GM19351 (cell line): ENCODE results near the gene SND1.
A peak's percentile ranks its signal among the peaks of the same experiment; 100 is the strongest.
"Not testable (repeated sequence)": the region's sequence is repeated elsewhere in the genome, so short reads cannot be mapped to it uniquely, and the experiment has no call there.

Experiments
- ATAC-seq: cut with Tn5 transposase; IDR thresholded peaks from one replicate; pipeline ENCODE4 v1.9.1; 2021; ENCODE audit warnings: mild to moderate bottlenecking, moderate library complexity; ENCODE audit not compliant: unreplicated experiment

Gene SND1

GRCh38 chr7:127652333-127653248 is 597 bp downstream of the SND1 start:
- peak; percentile 7 for ATAC-seq

- ATAC-seq, result no peak
Measured at GRCh38 chr7:127653396-127653795, 1.4 kb downstream of the SND1 start.

DNA sequence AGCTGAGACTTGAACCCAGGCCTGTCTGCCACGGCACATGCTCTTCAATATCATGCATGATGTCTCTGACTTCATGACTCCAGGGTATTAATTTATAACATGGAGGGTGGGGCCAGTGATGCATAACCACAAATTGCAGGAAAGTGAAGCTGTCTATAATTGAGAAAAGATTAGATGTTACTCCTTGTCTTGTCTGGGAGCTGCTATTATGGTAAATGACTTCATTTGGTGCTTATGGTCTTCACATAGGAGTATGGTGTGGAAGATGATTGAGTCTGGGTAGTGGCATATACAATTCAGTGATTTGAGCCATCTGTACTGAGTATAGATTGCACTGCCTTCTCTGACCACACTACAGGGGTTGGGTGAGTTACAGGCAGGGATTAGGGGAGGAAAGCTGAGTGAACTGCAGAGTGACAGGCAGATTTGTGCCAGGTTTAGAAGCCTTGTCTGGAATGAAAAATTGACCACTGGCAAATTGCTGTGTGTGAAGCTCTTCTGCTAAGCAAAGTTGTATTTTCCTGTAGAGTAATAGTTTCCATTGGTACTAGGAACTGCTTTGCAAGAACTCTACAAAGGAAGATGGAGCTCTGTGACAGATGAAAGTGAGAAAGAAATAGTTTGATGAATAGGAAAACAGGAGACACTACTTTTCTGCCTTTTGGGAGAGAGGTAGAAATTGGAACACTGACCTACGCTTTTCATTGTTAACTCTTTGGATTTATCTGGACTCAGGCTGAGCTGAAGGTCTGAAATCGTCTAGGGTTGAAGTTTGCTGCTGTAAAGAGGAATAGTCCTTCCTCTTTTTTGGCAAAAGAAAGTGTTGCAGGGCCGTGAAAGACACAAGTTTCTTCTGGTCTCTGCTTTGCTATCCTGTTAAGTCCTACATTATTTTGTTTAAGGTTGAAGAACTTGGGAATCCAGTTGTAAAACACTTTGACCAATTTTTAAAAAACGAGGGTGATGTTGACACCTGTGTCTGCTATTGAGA is 2.7 kb downstream of the SND1 start:
- no peak for ATAC-seq

DNA sequence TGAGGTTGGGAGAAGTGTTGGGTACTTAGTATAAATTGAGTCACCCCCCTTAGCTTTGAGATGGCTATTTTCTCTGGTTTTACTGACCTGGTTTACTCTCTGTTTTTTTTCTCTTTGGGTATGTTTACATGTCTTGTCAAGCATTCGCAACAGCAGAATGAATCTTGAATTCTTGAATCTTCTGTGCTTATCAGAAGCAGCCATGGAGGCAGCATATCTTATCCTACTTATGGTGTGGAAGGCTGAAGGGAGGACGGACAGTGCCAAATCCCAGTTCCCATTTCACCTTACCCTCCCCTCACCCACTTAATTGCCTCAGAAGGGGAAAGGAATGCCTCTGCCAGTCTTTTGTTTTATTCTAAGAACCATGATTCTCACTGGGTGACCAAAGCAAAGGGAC is 3.7 kb downstream of the SND1 start:
- ATAC-seq, result no peak

GRCh38 chr7:127657500-127657899 is 5.5 kb downstream of the SND1 start:
- ATAC-seq, result no peak

GRCh38 chr7:127658970-127659630 is 7.1 kb downstream of the SND1 start:
- ATAC-seq, result no peak

DNA sequence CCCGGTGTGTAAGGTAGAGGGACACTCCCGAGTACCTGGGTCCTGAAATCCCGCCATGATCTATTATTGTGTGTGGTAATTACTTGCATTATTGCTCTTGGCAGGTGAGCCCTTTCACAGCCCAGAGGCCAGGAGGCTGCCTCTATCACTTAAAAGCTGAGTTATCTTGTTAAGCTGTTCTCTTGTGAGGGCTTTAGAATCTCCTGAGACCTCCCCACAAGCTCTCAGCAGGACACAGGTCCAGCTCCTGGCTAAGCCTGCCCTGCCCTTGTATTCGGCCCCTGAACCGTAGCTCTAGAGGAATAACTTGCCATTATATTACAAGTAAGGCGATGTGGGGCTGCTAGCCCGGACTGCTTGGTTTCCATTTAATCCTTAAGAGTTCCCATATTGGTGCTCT is 13.9 kb downstream of the SND1 start:
- ATAC-seq, result no peak

DNA sequence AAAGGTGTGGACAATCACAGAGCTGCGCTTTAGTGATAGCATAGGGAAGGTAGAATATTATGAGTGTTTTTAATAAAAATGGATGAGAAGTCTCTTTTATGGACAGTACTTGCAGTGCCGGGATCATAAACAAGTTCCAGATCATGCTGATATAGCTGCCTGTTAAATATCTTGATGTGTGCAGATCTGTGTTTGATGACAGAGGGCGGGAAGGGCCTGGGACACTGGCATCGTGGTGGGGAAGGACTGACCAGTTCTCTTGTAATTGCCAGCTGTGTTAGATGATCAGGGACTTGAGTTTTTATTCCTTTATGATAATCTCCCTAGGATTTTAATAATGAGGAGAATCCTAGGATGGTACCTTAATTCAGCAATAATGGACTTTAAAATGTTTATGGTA is 14.6 kb downstream of the SND1 start:
- ATAC-seq, result no peak

- peak; percentile 47 for ATAC-seq
Measured at GRCh38 chr7:127667017-127667670, 15.2 kb downstream of the SND1 start.

DNA sequence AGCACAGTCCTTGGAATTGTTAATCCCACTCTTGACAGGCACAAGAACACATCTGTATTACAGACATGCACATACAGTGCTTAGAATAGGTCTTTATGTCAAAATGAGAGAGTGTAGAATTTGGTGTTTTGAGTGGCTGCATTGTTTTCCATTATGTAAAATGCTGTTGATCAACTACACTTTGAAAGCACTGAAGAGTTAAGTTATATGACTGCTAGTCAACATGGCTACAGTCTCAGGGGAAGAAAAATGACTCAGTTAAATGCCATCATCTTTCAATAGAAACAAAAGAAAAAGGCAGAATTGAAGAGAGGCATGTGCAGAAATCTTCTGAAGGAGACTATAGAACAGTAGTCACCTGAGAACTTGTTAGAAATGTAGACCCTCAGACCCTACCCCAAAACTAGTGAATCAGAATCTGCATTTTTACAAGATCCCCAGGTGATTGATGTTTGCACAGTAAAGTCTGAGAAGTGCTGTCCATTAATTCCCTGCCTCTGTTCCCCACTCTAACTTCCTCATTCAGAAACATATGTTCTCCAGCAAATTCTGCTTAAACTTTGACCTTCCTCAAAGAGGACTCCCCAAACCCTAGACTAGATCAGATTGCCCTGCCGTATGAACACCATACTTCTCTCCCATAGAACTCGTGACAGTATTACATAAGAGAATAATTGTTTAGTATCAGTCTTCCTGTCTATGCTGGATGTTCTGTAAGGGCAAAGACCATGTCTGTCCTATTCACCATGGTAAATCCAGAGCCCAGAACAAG is 16.0 kb downstream of the SND1 start:
- no peak for ATAC-seq

DNA sequence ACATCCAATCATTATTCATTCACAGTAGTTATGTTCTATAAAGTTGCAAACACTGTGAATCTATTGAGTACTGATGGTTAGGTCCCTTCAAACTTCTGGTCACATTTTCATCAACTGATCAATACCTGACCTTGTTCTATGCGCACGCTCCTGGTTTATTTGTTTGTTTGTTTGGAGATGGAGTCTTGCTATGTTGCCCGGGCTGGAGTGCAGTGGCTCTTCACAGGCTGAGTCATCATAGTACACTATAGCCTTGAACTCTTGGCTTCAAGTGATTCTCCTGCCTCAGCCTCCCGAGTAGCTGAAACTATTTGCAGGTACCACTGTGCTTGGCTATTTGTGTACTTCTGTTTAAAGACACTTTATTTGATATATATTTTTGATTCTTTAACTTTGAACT is 19.3 kb downstream of the SND1 start:
- ATAC-seq, result no peak

GRCh38 chr7:127673902-127674301 is 21.9 kb downstream of the SND1 start:
- ATAC-seq, result no peak

DNA sequence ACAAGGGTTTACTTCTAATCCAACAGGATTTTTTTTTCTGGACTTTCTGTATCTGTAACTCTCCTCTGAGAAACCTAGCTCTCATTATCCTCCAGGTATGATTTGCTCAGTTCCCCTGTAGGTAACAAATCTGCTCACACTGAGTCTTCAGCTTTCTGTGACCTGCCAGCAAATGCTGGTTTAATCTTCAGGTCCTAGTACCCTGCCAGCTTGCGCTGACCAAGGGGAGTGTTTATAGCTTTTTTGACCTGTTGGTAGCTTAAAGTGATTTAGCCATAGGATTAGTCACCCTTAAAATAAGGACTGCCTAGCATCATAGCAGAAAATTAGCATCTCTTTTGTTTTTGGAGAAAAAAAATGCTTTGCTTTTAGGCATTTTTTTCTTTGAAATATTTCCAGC is 22.4 kb downstream of the SND1 start:
- ATAC-seq, result no peak

DNA sequence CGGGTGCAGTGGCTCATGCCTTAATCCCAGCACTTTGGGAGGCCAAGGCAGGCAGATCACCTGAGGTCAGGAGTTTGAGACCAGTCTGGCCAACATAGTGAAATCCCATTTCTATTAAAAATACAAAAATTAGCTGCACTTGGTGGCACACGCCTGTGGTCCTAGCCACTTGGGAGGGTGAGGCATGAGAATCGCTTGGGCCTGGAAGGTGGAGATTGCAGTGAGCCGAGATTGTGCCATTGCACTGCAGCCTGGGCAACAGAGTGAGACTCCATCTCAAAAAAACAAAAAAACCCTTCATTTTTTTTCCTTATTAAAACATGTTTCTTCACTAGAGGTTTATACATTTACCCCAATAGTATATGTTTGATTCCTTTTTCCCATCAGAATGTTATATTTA is 22.9 kb downstream of the SND1 start:
- ATAC-seq, result not testable (repeated sequence)

- ATAC-seq, result no peak
Measured at GRCh38 chr7:127675721-127676120, 23.7 kb downstream of the SND1 start.

DNA sequence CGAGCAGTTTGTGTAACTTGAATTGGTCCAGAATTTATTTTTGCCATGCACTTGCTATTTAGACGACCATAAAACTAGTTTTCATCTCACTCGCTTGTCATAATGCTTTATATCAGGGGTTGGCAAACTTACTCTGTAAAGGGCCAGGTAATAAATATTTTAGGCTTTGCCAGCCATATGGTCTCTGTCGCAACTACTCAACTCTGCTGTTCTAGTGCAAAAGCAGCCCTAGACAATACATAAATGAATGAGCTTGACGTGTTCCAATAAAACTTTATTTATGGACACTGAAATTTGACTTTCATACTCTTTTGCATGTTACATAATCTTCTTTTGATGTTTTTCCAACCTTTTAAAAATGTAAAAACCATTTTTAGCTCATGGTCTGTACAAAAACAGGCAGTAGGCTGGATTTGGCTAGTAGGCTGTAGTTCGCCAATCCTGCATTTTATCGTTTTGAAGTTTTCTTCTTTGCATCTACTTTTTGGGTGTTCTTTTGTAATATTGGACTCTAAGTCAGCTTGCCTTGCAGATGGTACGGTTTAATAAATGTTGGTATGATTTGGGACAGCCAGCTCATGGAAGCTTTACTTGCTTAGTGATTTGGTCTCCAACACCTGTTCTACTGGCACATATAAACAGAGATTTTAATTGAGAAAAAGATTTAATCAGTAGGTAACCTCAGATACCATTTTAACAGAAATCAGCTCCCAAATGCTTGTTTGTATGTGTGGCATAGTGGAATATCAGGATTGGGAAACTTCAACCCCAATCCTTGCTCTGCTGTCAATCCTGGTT is 25.6 kb downstream of the SND1 start:
- no peak for ATAC-seq

- ATAC-seq, result no peak
Measured at GRCh38 chr7:127678337-127678736, 26.3 kb downstream of the SND1 start.

- peak; percentile 80 for ATAC-seq
Measured at GRCh38 chr7:127678947-127679346, 27.0 kb downstream of the SND1 start.

GRCh38 chr7:127680983-127681382 is 29.0 kb downstream of the SND1 start:
- ATAC-seq, result no peak
